Activated B cell treated with CpG ODN at 0.5 μM for 24 hours (primary cell): ENCODE results near the gene MYCN. TPM values are rescaled to one million over a fixed set of nuclear protein-coding genes. Genes with fewer than 3 reads are reported as not detected.

Experiments used
- ATAC-seq: fragments of 200-7000 bp; cut with Tn5 transposase; one replicate; pipeline ENCODE4 v1.10.0; 2021; ENCODE audit warnings: low read depth, mild to moderate bottlenecking, moderate library complexity
- CTCF ChIA-PET: fragments of 350-600 bp; sonication (Branson Sonifier 250); formaldehyde crosslinking; loops from one replicate; lab custom pipeline; 2021; ENCODE audit warnings: antibody characterized with exemption; lab: Charles Lee
- POLR2A ChIA-PET: fragments of 350-600 bp; sonication (Branson Sonifier 250); formaldehyde crosslinking; loops from one replicate; lab custom pipeline; 2021; ENCODE audit warnings: antibody characterized with exemption; lab: Charles Lee
- DNase-seq: peaks from one replicate; pipeline ENCODE4 v3.0.0; 2022
- H3K27ac Mint-ChIP-seq: one replicate; pipeline ENCODE4 v1.8.0; 2020; ENCODE audit warnings: mixed read lengths
- H3K27me3 Mint-ChIP-seq: one replicate; pipeline ENCODE4 v1.8.0; 2021; ENCODE audit warnings: mixed read lengths
- H3K36me3 Mint-ChIP-seq: one replicate; pipeline ENCODE4 v1.8.0; 2021; ENCODE audit warnings: low read depth, mixed read lengths
- H3K4me1 Mint-ChIP-seq: one replicate; pipeline ENCODE4 v1.8.0; 2021; ENCODE audit warnings: mixed read lengths
- H3K4me3 Mint-ChIP-seq: one replicate; pipeline ENCODE4 v1.8.0; 2020; ENCODE audit warnings: mild to moderate bottlenecking, mixed read lengths
- H3K9me3 Mint-ChIP-seq: one replicate; pipeline ENCODE4 v1.8.0; 2020; ENCODE audit warnings: mixed read lengths
- CTCF ChIP-seq: fragments of 200-600 bp; IDR thresholded peaks from one replicate; pipeline ENCODE4 v1.8.0; 2022; ENCODE audit warnings: antibody characterized with exemption, mild to moderate bottlenecking
- intact Hi-C: fragments of 100-400 bp; cut with micrococcal nuclease; formaldehyde crosslinking; loops from one replicate; pipeline ENCODE4 v1.15.1; 2024
- total RNA-seq: library from RNA; stranded (reverse); gene quantifications from 2 replicates; pipeline ENCODE4 v1.2.3, GENCODE V29; 2022

MYCN gene
- total RNA-seq, 1 donor from 2014 or later = not detected

- H3K4me3 Mint-ChIP-seq = no peak overlapping the region
- H3K36me3 Mint-ChIP-seq = no peaks in the 10 kb centered on the region
- ATAC-seq = no peak
- no peaks in the 10 kb centered on the region for H3K9me3 Mint-ChIP-seq
- H3K4me1 Mint-ChIP-seq = no peaks in the 10 kb centered on the region
- POLR2A ChIA-PET = no interaction called here
- H3K27me3 Mint-ChIP-seq = peaks cover 3% of the 10 kb centered on the region
- CTCF ChIA-PET = no interaction called here
- intact Hi-C loops = no loop called here
- DNase-seq = no peak
- no peak overlapping the region for H3K27ac Mint-ChIP-seq
- no peak for TF ChIP-seq CTCF
Measured at GRCh38 chr2:15973481-15974401, 33.4 kb downstream of the MYCN start.

GRCh38 chr2:15974565-15975260, 34.4 kb downstream of the MYCN start:
- DNase-seq = no peak
- no peak overlapping the region for H3K27ac Mint-ChIP-seq
- no peaks in the 10 kb centered on the region for H3K9me3 Mint-ChIP-seq
- peaks cover 2% of the 10 kb centered on the region for H3K27me3 Mint-ChIP-seq
- no peak for ATAC-seq
- intact Hi-C loops = no loop called here
- H3K36me3 Mint-ChIP-seq = no peaks in the 10 kb centered on the region
- POLR2A ChIA-PET = no interaction called here
- CTCF ChIA-PET = no interaction called here
- no peaks in the 10 kb centered on the region for H3K4me1 Mint-ChIP-seq
- no peak overlapping the region for H3K4me3 Mint-ChIP-seq
- TF ChIP-seq CTCF = no peak

GRCh38 chr2:15975261-15975600, 34.9 kb downstream of the MYCN start:
- Mint-ChIP-seq H3K4me1 (no peaks in the 10 kb centered on the region), H3K27ac (no peak overlapping the region), H3K27me3 (no peaks in the 10 kb centered on the region), H3K36me3 (no peaks in the 10 kb centered on the region), H3K9me3 (no peaks in the 10 kb centered on the region), H3K4me3 (no peak overlapping the region)
- CTCF ChIA-PET = no interaction called here
- DNase-seq (no peak), ATAC-seq (no peak)
- intact Hi-C loops = no loop called here
- POLR2A ChIA-PET = no interaction called here
- TF ChIP-seq CTCF = no peak

- Mint-ChIP-seq H3K27ac (no peak overlapping the region), H3K4me3 (no peak overlapping the region), H3K27me3 (no peaks in the 10 kb centered on the region), H3K4me1 (no peaks in the 10 kb centered on the region), H3K9me3 (no peaks in the 10 kb centered on the region), H3K36me3 (no peaks in the 10 kb centered on the region)
- ChIA-PET CTCF (no interaction called here), POLR2A (no interaction called here)
- DNase-seq (no peak), ATAC-seq (no peak)
- intact Hi-C loops = no loop called here
- no peak for TF ChIP-seq CTCF
Measured at GRCh38 chr2:15975676-15976075, 35.3 kb downstream of the MYCN start.

GRCh38 chr2:15976354-15976753, 36.0 kb downstream of the MYCN start:
- no peak overlapping the region for H3K4me3 Mint-ChIP-seq
- ATAC-seq (no peak), DNase-seq (no peak)
- ChIA-PET CTCF (no interaction called here), POLR2A (no interaction called here)
- H3K36me3 Mint-ChIP-seq = no peaks in the 10 kb centered on the region
- no peaks in the 10 kb centered on the region for H3K4me1 Mint-ChIP-seq
- H3K27ac Mint-ChIP-seq = no peak overlapping the region
- H3K9me3 Mint-ChIP-seq = no peaks in the 10 kb centered on the region
- H3K27me3 Mint-ChIP-seq = no peaks in the 10 kb centered on the region
- no peak for TF ChIP-seq CTCF
- intact Hi-C loops = no loop called here
